NCI-H1105 (cell line): ENCODE data around the gene KIAA0753.
"Not testable (repeated sequence)": the region's sequence is repeated elsewhere in the genome, so short reads cannot be mapped to it uniquely, and the experiment has no call there.

ENCODE experiments used
- DNase-seq: peaks from one replicate; lab custom pipeline; 2025; lab: John Stamatoyannopoulos, UW

The KIAA0753 gene

GRCh38 chr17:6596941-6597340, 43.6 kb downstream of the KIAA0753 start:
- DNase-seq = no peak

- DNase-seq = no peak
Observed at GRCh38 chr17:6596511-6596910, 44.0 kb downstream of the KIAA0753 start.

- DNase-seq = no peak
Observed at GRCh38 chr17:6596081-6596480, 44.4 kb downstream of the KIAA0753 start.

GRCh38 chr17:6593371-6593770, 47.1 kb downstream of the KIAA0753 start:
- not testable (repeated sequence) for DNase-seq

GRCh38 chr17:6592173-6592572, 48.3 kb downstream of the KIAA0753 start:
- DNase-seq = no peak

GRCh38 chr17:6591599-6592158, 48.8 kb downstream of the KIAA0753 start:
- DNase-seq = no peak

GRCh38 chr17:6589266-6589946, 51.1 kb downstream of the KIAA0753 start:
- DNase-seq = no peak

GRCh38 chr17:6588165-6588564, 52.3 kb downstream of the KIAA0753 start:
- no peak for DNase-seq

- DNase-seq = no peak
Observed at GRCh38 chr17:6587310-6587709, 53.2 kb downstream of the KIAA0753 start.

- no peak for DNase-seq
Observed at GRCh38 chr17:6583411-6583810, 57.1 kb downstream of the KIAA0753 start.

GRCh38 chr17:6580625-6581024, 59.9 kb downstream of the KIAA0753 start:
- DNase-seq = no peak

GRCh38 chr17:6578491-6578890, 62.0 kb downstream of the KIAA0753 start:
- no peak for DNase-seq

- DNase-seq = no peak
Observed at GRCh38 chr17:6577686-6578263, 62.7 kb downstream of the KIAA0753 start.

GRCh38 chr17:6576038-6576785, 64.3 kb downstream of the KIAA0753 start:
- no peak for DNase-seq

- no peak for DNase-seq
Observed at GRCh38 chr17:6575596-6575988, 64.9 kb downstream of the KIAA0753 start.

GRCh38 chr17:6574687-6575595, 65.6 kb downstream of the KIAA0753 start:
- DNase-seq = no peak

- no peak for DNase-seq
Observed at GRCh38 chr17:6573982-6574686, 66.4 kb downstream of the KIAA0753 start.

GRCh38 chr17:6573495-6573894, 67.0 kb downstream of the KIAA0753 start:
- not testable (repeated sequence) for DNase-seq

GRCh38 chr17:6572972-6573370, 67.5 kb downstream of the KIAA0753 start:
- no peak for DNase-seq

GRCh38 chr17:6571452-6571781, 69.1 kb downstream of the KIAA0753 start:
- DNase-seq = no peak

GRCh38 chr17:6570731-6571451, 69.6 kb downstream of the KIAA0753 start:
- DNase-seq = no peak
